Ectodermal cell (in vitro differentiated cells): ENCODE results near the gene CSTB.

Experiments
- H3K27ac ChIP-seq: 2 replicates; pipeline ENCODE4 v1.7.0; 2013; ENCODE audit warnings: mild to moderate bottlenecking, low read depth, low read length; ENCODE audit not compliant: insufficient read depth, poor library complexity, severe bottlenecking
- H3K27me3 ChIP-seq: 2 replicates; pipeline ENCODE4 v1.7.0; 2013; ENCODE audit warnings: mild to moderate bottlenecking, low read length; ENCODE audit not compliant: insufficient read depth, control insufficient read depth, poor library complexity, severe bottlenecking
- H3K36me3 ChIP-seq: one replicate; pipeline ENCODE4 v1.7.0; 2013; ENCODE audit warnings: low read length; ENCODE audit not compliant: control insufficient read depth, insufficient read depth
- H3K4me1 ChIP-seq: one replicate; pipeline ENCODE4 v1.7.0; 2013; ENCODE audit warnings: low read length; ENCODE audit not compliant: control insufficient read depth, insufficient read depth
- H3K4me3 ChIP-seq: 2 replicates; pipeline ENCODE4 v1.7.0; 2013; ENCODE audit warnings: low read depth, low read length, control low read depth; ENCODE audit not compliant: insufficient read depth
- H3K9me3 ChIP-seq: 2 replicates; pipeline ENCODE4 v1.7.0; 2013; ENCODE audit warnings: mild to moderate bottlenecking, low read length, moderate library complexity; ENCODE audit not compliant: control insufficient read depth
- WGBS, 2 experiments: methylation state at CpG; one replicate each; pipeline ENCODE4 v1.1.7; 2013; ENCODE audit warnings: missing lambda C conversion rate in 2 of 2; 5-methylcytosine and 5-hydroxymethylcytosine counted together

The CSTB gene

GRCh38 chr21:43758811-43759210 lies 17.3 kb downstream of the CSTB start:
- H3K36me3 ChIP-seq: no peaks in the 10 kb centered on the region
- H3K27me3 ChIP-seq: no peaks in the 10 kb centered on the region
- no peaks in the 10 kb centered on the region for H3K9me3 ChIP-seq
- H3K27ac ChIP-seq: no peak overlapping the region
- 92 to 93% methylated on average over 10 of the region's 10 CpGs for WGBS, 2 experiments
- H3K4me1 ChIP-seq: no peaks in the 10 kb centered on the region
- H3K4me3 ChIP-seq: no peak overlapping the region

DNA sequence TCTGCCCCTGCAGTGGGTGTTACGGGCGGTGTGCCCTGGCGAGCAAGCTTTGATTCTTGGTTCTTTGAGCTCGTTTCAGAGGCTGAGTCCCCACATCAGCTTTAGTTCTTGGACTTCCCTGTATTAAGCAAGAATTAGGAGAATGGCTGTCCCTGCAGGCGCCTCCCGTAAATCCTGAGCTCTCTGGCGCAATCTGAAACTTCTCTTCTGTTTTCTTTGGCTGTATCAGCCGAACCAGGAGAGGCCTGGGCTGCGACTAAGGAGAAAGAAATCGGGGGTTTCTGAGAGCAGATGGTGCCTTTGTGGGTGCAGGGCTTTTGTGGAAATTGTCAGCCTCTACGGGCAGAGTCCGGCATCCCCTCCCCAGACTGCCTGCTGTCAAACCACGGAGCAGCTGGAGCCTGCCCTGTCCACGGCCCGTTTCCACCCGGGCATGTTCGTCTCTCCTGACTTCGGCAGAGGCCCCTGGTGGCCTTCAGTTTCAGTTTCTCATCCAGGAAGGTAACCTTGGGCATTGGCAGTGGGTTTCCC lies 17.9 kb downstream of the CSTB start:
- WGBS, 2 experiments: 92 to 96% methylated on average over 18 of the region's 18 CpGs
- peak overlapping the region; percentile 16 for H3K27ac ChIP-seq

DNA sequence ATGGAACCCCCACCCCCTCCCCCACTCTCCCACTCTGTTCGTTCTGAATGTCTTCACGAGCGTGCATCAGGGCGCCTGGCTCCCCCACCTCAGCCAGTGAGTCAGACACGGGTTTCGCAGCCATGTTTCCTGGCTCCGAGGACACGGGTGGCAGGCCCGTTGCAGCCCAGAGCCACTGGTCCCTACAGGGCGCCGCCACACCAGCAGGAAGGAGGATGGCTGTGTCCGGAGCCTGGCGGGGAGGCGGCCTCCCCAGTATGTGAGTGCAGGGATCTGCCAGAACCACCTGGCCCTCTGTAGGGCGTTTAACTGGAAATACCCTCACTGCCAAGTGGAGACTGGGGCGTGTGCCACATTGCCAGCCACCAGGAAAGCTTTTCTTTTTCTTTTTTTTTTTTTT lies 18.5 kb downstream of the CSTB start:
- H3K9me3 ChIP-seq: no peaks in the 10 kb centered on the region
- no peak overlapping the region for H3K27ac ChIP-seq
- H3K27me3 ChIP-seq: no peaks in the 10 kb centered on the region
- no peaks in the 10 kb centered on the region for H3K36me3 ChIP-seq
- 94 to 96% methylated on average over 16 of the region's 16 CpGs for WGBS, 2 experiments
- no peak overlapping the region for H3K4me3 ChIP-seq
- H3K4me1 ChIP-seq: no peaks in the 10 kb centered on the region

More for the DNA sequence above, 17.9 kb downstream of the CSTB start:
- Histone ChIP-seq H3K27me3 (no peaks in the 10 kb centered on the region), H3K4me1 (no peaks in the 10 kb centered on the region), H3K36me3 (no peaks in the 10 kb centered on the region), H3K4me3 (no peak overlapping the region), H3K9me3 (no peaks in the 10 kb centered on the region)

GRCh38 chr21:43755820-43756594 lies 20.1 kb downstream of the CSTB start:
- Histone ChIP-seq H3K27ac (no peak overlapping the region), H3K9me3 (no peaks in the 10 kb centered on the region), H3K36me3 (no peaks in the 10 kb centered on the region), H3K4me1 (no peaks in the 10 kb centered on the region), H3K4me3 (no peak overlapping the region), H3K27me3 (no peaks in the 10 kb centered on the region)
- WGBS, 2 experiments: 95% methylated on average over 37 of the region's 37 CpGs

GRCh38 chr21:43754948-43755781 lies 20.9 kb downstream of the CSTB start:
- no peaks in the 10 kb centered on the region for H3K27me3 ChIP-seq
- H3K36me3 ChIP-seq: no peaks in the 10 kb centered on the region
- no peaks in the 10 kb centered on the region for H3K4me1 ChIP-seq
- no peaks in the 10 kb centered on the region for H3K9me3 ChIP-seq
- no peak overlapping the region for H3K27ac ChIP-seq
- 93 to 94% methylated on average over 26 of the region's 26 CpGs for WGBS, 2 experiments
- no peak overlapping the region for H3K4me3 ChIP-seq

- 95 to 96% methylated on average over 16 of the region's 16 CpGs for WGBS, 2 experiments
- Histone ChIP-seq H3K4me1 (no peaks in the 10 kb centered on the region), H3K27ac (no peak overlapping the region), H3K4me3 (no peak overlapping the region), H3K27me3 (no peaks in the 10 kb centered on the region), H3K9me3 (no peaks in the 10 kb centered on the region), H3K36me3 (no peaks in the 10 kb centered on the region)
Measured at GRCh38 chr21:43753439-43753799, 22.7 kb downstream of the CSTB start.

DNA sequence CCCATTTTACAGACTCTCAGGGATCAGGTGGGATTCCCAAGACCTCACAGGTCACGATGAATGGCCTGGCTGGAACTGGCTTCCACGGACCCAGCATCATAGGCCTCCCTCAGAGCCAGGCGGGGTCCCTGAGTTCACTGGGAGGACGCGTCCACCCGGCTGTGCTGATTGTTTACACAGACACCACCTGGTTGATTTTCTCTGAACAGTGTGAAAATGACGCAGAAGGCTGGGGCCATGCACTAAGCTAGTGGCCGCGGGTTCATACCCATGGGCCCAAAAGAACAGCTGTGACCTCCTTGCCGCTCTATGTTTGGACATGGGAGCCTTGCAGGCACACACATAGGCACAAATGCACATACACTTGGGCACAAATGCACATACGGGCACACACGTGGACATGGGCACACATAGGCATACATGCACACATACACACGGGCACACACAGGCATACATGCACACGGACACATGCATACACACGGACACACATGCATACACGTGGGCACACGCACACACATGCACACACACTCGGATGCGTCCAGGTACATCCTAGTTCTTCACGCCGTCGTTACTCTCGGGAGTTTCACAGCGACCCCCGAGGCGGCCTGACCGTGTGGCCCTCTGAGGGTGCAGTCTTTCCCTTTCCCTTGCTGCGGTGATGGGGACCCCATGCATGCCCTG lies 23.2 kb downstream of the CSTB start:
- Histone ChIP-seq H3K27ac (no peak overlapping the region), H3K27me3 (no peaks in the 10 kb centered on the region), H3K9me3 (no peaks in the 10 kb centered on the region), H3K4me3 (no peak overlapping the region), H3K4me1 (no peaks in the 10 kb centered on the region), H3K36me3 (no peaks in the 10 kb centered on the region)
- 95% methylated on average over 28 of the region's 28 CpGs for WGBS, 2 experiments

- H3K36me3 ChIP-seq: no peaks in the 10 kb centered on the region
- 95% methylated on average over 31 of the region's 31 CpGs for WGBS, 2 experiments
Measured at GRCh38 chr21:43751955-43752591, 24.0 kb downstream of the CSTB start.

DNA sequence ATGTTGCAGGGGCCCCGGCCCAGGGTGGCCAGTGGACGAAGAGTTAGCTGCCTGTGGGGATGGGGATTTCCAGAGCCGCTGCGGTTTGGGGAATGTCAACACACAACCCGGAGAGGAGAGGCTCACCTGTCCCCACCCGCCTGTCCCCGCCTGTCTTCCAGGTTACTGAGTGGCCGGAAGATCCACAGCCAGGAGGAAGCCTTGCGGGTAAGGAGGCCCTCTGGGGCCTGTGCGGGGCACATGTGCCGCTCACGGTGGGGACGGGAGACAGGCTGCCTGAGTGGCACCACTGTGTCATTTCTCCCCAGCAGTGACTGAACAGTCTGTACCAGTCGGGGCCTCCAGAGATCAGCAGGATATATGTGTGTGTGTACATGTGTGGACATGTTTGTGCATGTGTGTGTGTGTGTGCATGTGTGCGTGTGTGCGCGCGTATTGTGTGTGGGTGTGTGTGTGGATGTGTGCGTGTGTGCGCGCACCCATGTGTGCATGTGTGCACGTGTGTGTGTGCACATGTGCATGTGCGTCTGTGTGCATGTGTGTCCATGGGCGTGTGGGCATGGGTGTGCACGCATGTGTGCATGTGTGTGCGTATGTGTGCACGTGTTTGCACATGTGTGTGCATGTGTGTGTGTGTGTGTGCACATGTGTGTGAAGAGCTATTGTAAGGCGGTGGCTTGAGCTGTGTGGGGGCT lies 25.6 kb downstream of the CSTB start:
- Histone ChIP-seq H3K27me3 (no peaks in the 10 kb centered on the region), H3K4me3 (no peak overlapping the region), H3K4me1 (no peaks in the 10 kb centered on the region), H3K27ac (no peak overlapping the region), H3K9me3 (no peaks in the 10 kb centered on the region), H3K36me3 (no peaks in the 10 kb centered on the region)
- WGBS, 2 experiments: 89 to 91% methylated on average over 28 of the region's 28 CpGs

More at GRCh38 chr21:43751955-43752591, 24.0 kb downstream of the CSTB start:
- H3K4me3 ChIP-seq: no peak overlapping the region
- H3K9me3 ChIP-seq: no peaks in the 10 kb centered on the region
- no peak overlapping the region for H3K27ac ChIP-seq
- H3K4me1 ChIP-seq: no peaks in the 10 kb centered on the region
- H3K27me3 ChIP-seq: no peaks in the 10 kb centered on the region
